ENCODE measurements around the gene IL12A. TPM values are rescaled to one million over a fixed set of nuclear protein-coding genes. Genes with fewer than 3 reads are reported as not detected.

Gene IL12A
- total and polyA plus RNA-seq, 2 experiments from 2014 or later = 1.6 to 2.8 TPM

DNA sequence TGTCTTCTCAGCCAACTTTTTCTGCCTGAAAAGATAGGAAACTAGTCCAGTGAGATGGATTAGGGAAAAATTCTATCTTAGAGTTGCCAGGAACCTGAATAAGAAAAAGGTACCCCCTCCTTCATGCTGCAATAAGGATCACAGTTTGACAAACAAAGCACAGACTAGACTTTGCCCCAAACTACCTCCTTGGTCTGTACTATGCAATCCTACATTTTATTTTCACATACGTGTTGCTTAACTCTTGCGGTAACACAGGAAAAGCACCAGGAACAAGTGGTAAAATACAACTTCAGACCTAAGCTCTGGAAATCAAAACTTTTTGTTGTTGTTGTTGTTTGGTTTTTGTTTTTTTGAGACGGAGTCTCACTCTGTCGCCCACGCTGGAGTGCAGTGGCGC is 11.3 kb upstream of the IL12A start:
- Histone ChIP-seq H3K79me2 (ENCODE audit: insufficient read depth) (no peaks in the 10 kb centered on the region), H3K4me1 (ENCODE audit: insufficient read depth) (no peaks in the 10 kb centered on the region), H3K4me3 (no peak overlapping the region), H3K9me3 (ENCODE audit: low read depth) (no peaks in the 10 kb centered on the region), H3K9me2 (ENCODE audit: insufficient read depth) (no peaks in the 10 kb centered on the region), H4K20me1 (ENCODE audit: insufficient read depth) (no peaks in the 10 kb centered on the region), H3K9ac (no peak overlapping the region), H3F3A (ENCODE audit: insufficient read depth) (no peaks in the 10 kb centered on the region), H2AFZ (0 out of 2 replicates have a peak overlapping the region, but pooled peaks have one; percentile 15), H3K27ac (no peak overlapping the region), H3K36me3 (ENCODE audit: low read depth) (no peaks in the 10 kb centered on the region), H3K4me2 (ENCODE audit: unreplicated experiment) (no peak overlapping the region), H3K27me3 (replicated peaks; ENCODE audit: insufficient read depth) (no peaks in the 10 kb centered on the region)
- no peak for TF ChIP-seq EZH2phosphoT487 (IDR thresholded peaks at IDR 0.05; ENCODE audit: insufficient read depth, low read depth)
- no peak for TF ChIP-seq EZH2 (IDR thresholded peaks at IDR 0.05; ENCODE audit: insufficient read depth, poor library complexity, severe bottlenecking)
- in situ Hi-C loops (cut with MboI) = no loop called here
- WGBS, 2 experiments (ENCODE audit: low coverage in 1 of 2, low lambda C conversion rate in 2 of 2, missing lambda C conversion rate in 2 of 2) = 91 to 94% methylated on average over 6 of the region's 6 CpGs
- DNase-seq = no peak

DNA sequence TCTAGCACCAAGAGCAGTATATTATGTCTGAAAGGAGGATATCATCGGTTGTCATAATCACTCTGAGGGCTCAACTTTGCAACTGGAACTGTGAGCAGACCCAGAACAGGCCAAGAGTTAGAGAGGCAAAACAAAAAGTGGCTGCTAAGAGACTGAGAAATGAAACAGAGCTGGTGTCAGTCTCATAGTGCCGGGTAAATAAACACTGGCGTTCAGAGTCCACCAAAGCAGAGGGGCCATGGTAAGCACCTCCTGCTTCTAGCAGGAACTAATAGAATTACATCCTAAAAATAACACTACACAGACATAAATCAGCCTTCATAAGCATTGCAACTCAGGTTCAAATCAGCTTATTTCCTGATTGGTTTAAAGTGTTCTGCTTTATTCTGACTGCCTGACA is 10.3 kb upstream of the IL12A start:
- H2AFZ ChIP-seq = no peak overlapping the region
- H4K20me1 ChIP-seq (ENCODE audit: insufficient read depth) = no peaks in the 10 kb centered on the region
- TF ChIP-seq EZH2 (IDR thresholded peaks at IDR 0.05; ENCODE audit: insufficient read depth, poor library complexity, severe bottlenecking) (no peak), EZH2phosphoT487 (IDR thresholded peaks at IDR 0.05; ENCODE audit: insufficient read depth, low read depth) (no peak)
- H3K27me3 ChIP-seq (replicated peaks; ENCODE audit: insufficient read depth) = no peaks in the 10 kb centered on the region
- H3K9me3 ChIP-seq (ENCODE audit: low read depth) = no peaks in the 10 kb centered on the region
- WGBS, 2 experiments (ENCODE audit: low coverage in 1 of 2, low lambda C conversion rate in 2 of 2, missing lambda C conversion rate in 2 of 2) = 51 to 67% methylated on average over 3 of the region's 3 CpGs
- in situ Hi-C loops (cut with MboI) = no loop called here
- no peak overlapping the region for H3K9ac ChIP-seq
- no peak overlapping the region for H3K4me3 ChIP-seq
- H3K4me1 ChIP-seq (ENCODE audit: insufficient read depth) = no peaks in the 10 kb centered on the region
- H3K36me3 ChIP-seq (ENCODE audit: low read depth) = no peaks in the 10 kb centered on the region
- H3K27ac ChIP-seq = no peak overlapping the region
- no peaks in the 10 kb centered on the region for H3K9me2 ChIP-seq (ENCODE audit: insufficient read depth)
- H3K4me2 ChIP-seq (ENCODE audit: unreplicated experiment) = no peak overlapping the region
- no peaks in the 10 kb centered on the region for H3F3A ChIP-seq (ENCODE audit: insufficient read depth)
- no peak for DNase-seq
- no peaks in the 10 kb centered on the region for H3K79me2 ChIP-seq (ENCODE audit: insufficient read depth)

DNA sequence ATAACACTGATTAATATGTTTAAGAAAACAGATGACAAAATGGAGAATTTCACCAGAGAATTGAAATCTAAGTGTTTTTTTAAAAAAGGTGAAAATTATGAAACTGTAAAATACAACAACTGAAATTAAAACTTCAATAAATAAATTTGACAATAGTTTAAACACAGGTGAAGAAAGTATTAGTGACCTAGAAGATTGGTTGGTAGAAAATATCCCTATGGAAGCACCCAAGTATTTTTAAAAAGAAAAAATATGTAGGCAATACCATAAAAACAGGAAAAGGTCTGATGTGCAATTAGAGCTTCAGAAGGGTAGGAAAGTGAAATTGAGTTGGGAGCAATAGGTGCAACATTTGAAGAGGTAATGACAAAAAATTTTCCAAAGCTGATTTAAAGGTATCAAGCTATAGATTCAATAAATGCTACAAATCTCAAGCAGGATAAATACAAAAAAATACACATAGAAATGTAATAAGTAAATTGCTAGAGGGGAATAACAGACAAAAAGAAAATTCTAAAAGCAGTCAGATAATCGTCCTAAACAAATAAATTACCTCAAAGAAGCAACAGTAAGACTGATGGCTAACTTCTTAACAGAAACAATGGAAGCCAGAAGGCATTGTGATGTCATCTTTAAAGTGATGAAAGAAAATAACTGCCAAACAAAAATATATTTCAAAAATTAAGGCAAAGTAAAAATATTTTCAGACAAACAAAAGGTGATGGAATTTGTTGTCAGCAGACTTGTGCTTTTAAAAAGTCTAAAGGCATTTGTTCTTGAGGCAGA is 9.5 kb upstream of the IL12A start:
- DNase-seq = no peak
- Histone ChIP-seq H4K20me1 (ENCODE audit: insufficient read depth) (no peaks in the 10 kb centered on the region), H3K9me2 (ENCODE audit: insufficient read depth) (no peaks in the 10 kb centered on the region), H3K4me1 (ENCODE audit: insufficient read depth) (no peaks in the 10 kb centered on the region), H3K9me3 (ENCODE audit: low read depth) (no peaks in the 10 kb centered on the region), H3K4me2 (ENCODE audit: unreplicated experiment) (no peak overlapping the region), H2AFZ (no peak overlapping the region), H3K9ac (no peak overlapping the region), H3K36me3 (ENCODE audit: low read depth) (no peaks in the 10 kb centered on the region), H3K27ac (no peak overlapping the region), H3K79me2 (ENCODE audit: insufficient read depth) (no peaks in the 10 kb centered on the region), H3K27me3 (replicated peaks; ENCODE audit: insufficient read depth) (no peaks in the 10 kb centered on the region), H3F3A (ENCODE audit: insufficient read depth) (no peaks in the 10 kb centered on the region), H3K4me3 (no peak overlapping the region)
- TF ChIP-seq EZH2 (IDR thresholded peaks at IDR 0.05; ENCODE audit: insufficient read depth, poor library complexity, severe bottlenecking) (no peak), EZH2phosphoT487 (IDR thresholded peaks at IDR 0.05; ENCODE audit: insufficient read depth, low read depth) (no peak)
- 55 to 58% methylated on average over 1 of the region's 1 CpG for WGBS, 2 experiments (ENCODE audit: low coverage in 1 of 2, low lambda C conversion rate in 2 of 2, missing lambda C conversion rate in 2 of 2)
- in situ Hi-C loops (cut with MboI) = no loop called here

DNA sequence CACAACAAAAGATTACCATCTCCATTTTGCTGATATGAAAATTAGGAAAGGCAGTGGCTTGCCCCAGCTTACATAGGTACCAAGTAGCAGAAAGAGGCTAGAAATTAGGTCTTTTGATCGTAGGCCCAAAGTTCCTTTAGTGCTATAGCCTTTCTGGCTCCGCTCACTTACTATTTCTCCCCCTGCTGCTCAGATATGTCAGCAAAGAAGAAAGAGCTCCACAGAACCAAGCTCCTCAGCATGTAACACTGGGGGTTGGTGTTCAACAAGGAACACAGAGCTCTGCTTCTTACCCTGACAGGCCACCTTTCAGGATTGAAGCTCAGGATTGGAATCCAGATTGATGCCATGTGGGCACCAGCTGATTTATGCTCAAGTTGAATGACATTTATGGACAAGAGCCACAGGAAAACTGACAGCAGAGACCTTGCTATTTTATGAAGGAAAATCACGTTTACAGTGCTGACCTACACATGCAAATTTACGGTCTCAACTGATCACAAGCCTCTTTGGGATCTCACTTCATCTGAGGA is 6.1 kb upstream of the IL12A start:
- Histone ChIP-seq H3K36me3 (ENCODE audit: low read depth) (no peaks in the 10 kb centered on the region), H4K20me1 (ENCODE audit: insufficient read depth) (no peaks in the 10 kb centered on the region), H3K9me3 (ENCODE audit: low read depth) (no peaks in the 10 kb centered on the region), H3K9me2 (ENCODE audit: insufficient read depth) (no peaks in the 10 kb centered on the region), H3K27me3 (replicated peaks; ENCODE audit: insufficient read depth) (no peaks in the 10 kb centered on the region), H3K4me3 (no peak overlapping the region), H3K4me1 (ENCODE audit: insufficient read depth) (peaks cover 10% of the 10 kb centered on the region), H3K4me2 (ENCODE audit: unreplicated experiment) (no peak overlapping the region), H3F3A (ENCODE audit: insufficient read depth) (peaks cover 11% of the 10 kb centered on the region), H3K79me2 (ENCODE audit: insufficient read depth) (no peaks in the 10 kb centered on the region), H3K27ac (no peak overlapping the region), H3K9ac (no peak overlapping the region), H2AFZ (no peak overlapping the region)
- DNase-seq = no peak
- TF ChIP-seq EZH2 (IDR thresholded peaks at IDR 0.05; ENCODE audit: insufficient read depth, poor library complexity, severe bottlenecking) (no peak), EZH2phosphoT487 (IDR thresholded peaks at IDR 0.05; ENCODE audit: insufficient read depth, low read depth) (no peak)
- 77 to 82% methylated on average over 4 of the region's 4 CpGs for WGBS, 2 experiments (ENCODE audit: low coverage in 1 of 2, low lambda C conversion rate in 2 of 2, missing lambda C conversion rate in 2 of 2)
- in situ Hi-C loops (cut with MboI) = no loop called here

Data from GM23248 (cell line).